Measurements from ENCODE around the gene CDKAL1.

The CDKAL1 gene

DNA sequence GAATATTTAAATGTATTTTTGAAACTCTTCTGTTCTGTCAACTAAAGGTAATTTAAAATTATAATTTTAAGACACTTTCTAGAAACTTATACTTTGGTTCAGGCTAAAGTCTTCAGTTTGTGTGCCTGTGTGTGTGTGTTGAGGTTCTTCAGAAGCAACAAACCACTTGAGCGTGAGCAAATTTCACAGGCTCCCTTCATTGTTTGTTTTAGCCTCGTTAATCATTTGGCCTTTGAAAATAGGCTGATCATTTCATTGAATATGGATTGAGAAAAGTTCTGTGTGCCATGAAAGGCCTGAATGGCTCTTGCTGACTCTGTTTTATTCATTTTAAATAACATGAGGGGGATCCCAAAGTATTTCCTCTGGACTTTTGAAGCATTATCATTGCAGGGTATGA lies 420.1 kb downstream of the CDKAL1 start:
- Histone ChIP-seq H3K9ac (no peak overlapping the region), H3K4me3 (ENCODE audit: low read depth, low read length) (no peak overlapping the region), H3K79me2 (no peaks in the 10 kb centered on the region), H3K36me3 (ENCODE audit: control insufficient read depth, insufficient read depth, low read length) (no peaks in the 10 kb centered on the region), H3K27me3 (ENCODE audit: control insufficient read depth, insufficient read depth, low read length) (no peaks in the 10 kb centered on the region), H3K27ac (no peak overlapping the region), H3K9me3 (ENCODE audit: control insufficient read depth, low read length) (no peaks in the 10 kb centered on the region), H2AFZ (no peak overlapping the region), H3K4me1 (no peaks in the 10 kb centered on the region), H3K4me2 (ENCODE audit: low read length) (no peak overlapping the region)
- TF ChIP-seq, protein P1, sequence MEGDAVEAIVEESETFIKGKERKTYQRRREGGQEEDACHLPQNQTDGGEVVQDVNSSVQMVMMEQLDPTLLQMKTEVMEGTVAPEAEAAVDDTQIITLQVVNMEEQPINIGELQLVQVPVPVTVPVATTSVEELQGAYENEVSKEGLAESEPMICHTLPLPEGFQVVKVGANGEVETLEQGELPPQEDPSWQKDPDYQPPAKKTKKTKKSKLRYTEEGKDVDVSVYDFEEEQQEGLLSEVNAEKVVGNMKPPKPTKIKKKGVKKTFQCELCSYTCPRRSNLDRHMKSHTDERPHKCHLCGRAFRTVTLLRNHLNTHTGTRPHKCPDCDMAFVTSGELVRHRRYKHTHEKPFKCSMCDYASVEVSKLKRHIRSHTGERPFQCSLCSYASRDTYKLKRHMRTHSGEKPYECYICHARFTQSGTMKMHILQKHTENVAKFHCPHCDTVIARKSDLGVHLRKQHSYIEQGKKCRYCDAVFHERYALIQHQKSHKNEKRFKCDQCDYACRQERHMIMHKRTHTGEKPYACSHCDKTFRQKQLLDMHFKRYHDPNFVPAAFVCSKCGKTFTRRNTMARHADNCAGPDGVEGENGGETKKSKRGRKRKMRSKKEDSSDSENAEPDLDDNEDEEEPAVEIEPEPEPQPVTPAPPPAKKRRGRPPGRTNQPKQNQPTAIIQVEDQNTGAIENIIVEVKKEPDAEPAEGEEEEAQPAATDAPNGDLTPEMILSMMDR (IDR thresholded peaks at IDR 0.05), result no peak

DNA sequence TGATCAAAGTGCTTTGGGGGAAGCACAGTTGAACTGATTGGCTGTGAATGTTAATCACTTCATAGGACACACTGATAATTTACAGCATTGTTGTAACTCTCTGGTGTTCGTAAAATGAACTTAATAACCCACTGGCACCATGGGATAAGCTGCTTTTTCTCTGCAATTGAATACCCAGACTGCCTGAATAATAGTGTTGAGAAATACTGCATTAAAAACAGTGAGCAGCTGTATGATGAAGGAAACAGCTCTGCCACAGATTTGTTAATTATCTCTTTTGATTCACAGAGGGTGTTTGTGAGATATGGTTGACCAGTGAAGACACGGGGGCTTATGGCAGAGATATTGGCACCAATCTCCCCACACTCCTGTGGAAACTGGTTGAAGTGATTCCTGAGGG lies 420.9 kb downstream of the CDKAL1 start:
- no peak overlapping the region for H3K9ac ChIP-seq

DNA sequence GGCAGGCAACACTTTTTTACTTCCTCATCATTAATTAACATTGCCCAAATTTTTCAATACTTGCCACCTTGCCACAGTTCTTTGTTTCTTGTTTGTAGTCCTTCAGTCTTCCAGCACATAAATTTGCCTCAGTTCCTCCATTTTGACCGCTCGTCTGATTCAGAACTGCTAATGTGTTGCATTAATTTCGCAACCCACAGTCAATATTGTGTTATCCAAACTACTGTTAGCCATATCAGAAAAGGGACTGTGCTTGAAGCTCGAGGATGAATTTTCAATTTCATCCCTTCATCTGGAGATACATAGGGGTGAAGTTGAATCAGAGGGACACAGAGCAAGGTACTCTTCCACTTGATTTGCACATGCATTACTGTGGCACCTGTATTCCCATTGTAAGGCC lies 421.5 kb downstream of the CDKAL1 start:
- H2AFZ ChIP-seq, result no peak overlapping the region
- TF ChIP-seq, protein P1 (IDR thresholded peaks at IDR 0.05), result no peak
- H3K27me3 ChIP-seq (ENCODE audit: control insufficient read depth, insufficient read depth, low read length), result no peaks in the 10 kb centered on the region
- no peaks in the 10 kb centered on the region for H3K36me3 ChIP-seq (ENCODE audit: control insufficient read depth, insufficient read depth, low read length)
- H3K4me2 ChIP-seq (ENCODE audit: low read length), result no peak overlapping the region
- H3K79me2 ChIP-seq, result no peaks in the 10 kb centered on the region
- no peak overlapping the region for H3K27ac ChIP-seq
- no peak overlapping the region for H3K9ac ChIP-seq
- H3K9me3 ChIP-seq (ENCODE audit: control insufficient read depth, low read length), result no peaks in the 10 kb centered on the region
- H3K4me1 ChIP-seq, result no peaks in the 10 kb centered on the region
- H3K4me3 ChIP-seq (ENCODE audit: low read depth, low read length), result no peak overlapping the region

More for the DNA sequence above, 420.9 kb downstream of the CDKAL1 start:
- Histone ChIP-seq H3K36me3 (ENCODE audit: control insufficient read depth, insufficient read depth, low read length) (no peaks in the 10 kb centered on the region), H2AFZ (no peak overlapping the region), H3K79me2 (no peaks in the 10 kb centered on the region), H3K4me1 (no peaks in the 10 kb centered on the region), H3K27me3 (ENCODE audit: control insufficient read depth, insufficient read depth, low read length) (no peaks in the 10 kb centered on the region), H3K4me2 (ENCODE audit: low read length) (no peak overlapping the region), H3K9me3 (ENCODE audit: control insufficient read depth, low read length) (no peaks in the 10 kb centered on the region), H3K27ac (no peak overlapping the region), H3K4me3 (ENCODE audit: low read depth, low read length) (no peak overlapping the region)
- TF ChIP-seq, protein P1 (IDR thresholded peaks at IDR 0.05), result no peak

DNA sequence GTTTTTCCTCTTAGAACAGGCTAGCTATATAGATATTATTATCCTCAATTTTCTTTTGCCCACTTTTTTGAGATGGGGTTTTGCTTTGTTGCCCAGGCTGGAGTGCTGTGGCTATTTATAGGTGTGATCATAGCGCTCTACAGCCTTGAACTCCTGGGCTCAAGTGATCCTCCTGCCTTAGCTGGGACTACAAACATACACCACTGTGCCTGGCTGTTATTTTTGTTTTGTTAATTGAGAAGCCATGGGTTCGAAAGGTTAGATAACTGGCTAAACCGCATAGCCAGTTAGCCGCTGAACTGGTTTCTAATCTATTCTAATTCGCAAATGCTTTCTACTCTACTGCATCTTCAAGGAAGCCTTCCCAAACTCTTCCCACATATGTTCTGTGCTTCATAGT lies 425.8 kb downstream of the CDKAL1 start:
- H3K9ac ChIP-seq, result no peak overlapping the region
- no peak overlapping the region for H3K4me3 ChIP-seq (ENCODE audit: low read depth, low read length)
- H3K79me2 ChIP-seq, result no peaks in the 10 kb centered on the region
- no peaks in the 10 kb centered on the region for H3K9me3 ChIP-seq (ENCODE audit: control insufficient read depth, low read length)
- no peaks in the 10 kb centered on the region for H3K4me1 ChIP-seq
- H3K4me2 ChIP-seq (ENCODE audit: low read length), result no peak overlapping the region
- TF ChIP-seq, protein P1 (IDR thresholded peaks at IDR 0.05), result no peak
- no peak overlapping the region for H3K27ac ChIP-seq
- no peaks in the 10 kb centered on the region for H3K36me3 ChIP-seq (ENCODE audit: control insufficient read depth, insufficient read depth, low read length)
- no peak overlapping the region for H2AFZ ChIP-seq
- H3K27me3 ChIP-seq (ENCODE audit: control insufficient read depth, insufficient read depth, low read length), result no peaks in the 10 kb centered on the region

GRCh38 chr6:20965276-20965675 lies 431.0 kb downstream of the CDKAL1 start:
- Histone ChIP-seq H3K9ac (no peak overlapping the region), H3K9me3 (ENCODE audit: control insufficient read depth, low read length) (peaks cover under 1% of the 10 kb centered on the region), H3K36me3 (ENCODE audit: control insufficient read depth, insufficient read depth, low read length) (no peaks in the 10 kb centered on the region), H3K27me3 (ENCODE audit: control insufficient read depth, insufficient read depth, low read length) (no peaks in the 10 kb centered on the region), H3K27ac (no peak overlapping the region), H3K79me2 (no peaks in the 10 kb centered on the region), H2AFZ (no peak overlapping the region), H3K4me2 (ENCODE audit: low read length) (no peak overlapping the region), H3K4me1 (no peaks in the 10 kb centered on the region), H3K4me3 (ENCODE audit: low read depth, low read length) (no peak overlapping the region)
- TF ChIP-seq, protein P1 (IDR thresholded peaks at IDR 0.05), result no peak

Data from parathyroid adenoma (tissue), 2 donors.